NCI-H1436 (cell line): ENCODE data around the gene GNPTG.

Experiments
- DNase-seq: peaks from one replicate; lab custom pipeline; 2025; lab: John Stamatoyannopoulos, UW

GNPTG gene

GRCh38 chr16:1371054-1371978, 19.6 kb downstream of the GNPTG start:
- no peak for DNase-seq

- no peak for DNase-seq
These were observed 20.7 kb downstream of the GNPTG start for GRCh38 chr16:1372292-1372950.

- DNase-seq = no peak
These were observed 22.9 kb downstream of the GNPTG start for GRCh38 chr16:1374418-1375297.

GRCh38 chr16:1375298-1375640, 23.5 kb downstream of the GNPTG start:
- DNase-seq = no peak

- DNase-seq = no peak
These were observed 24.1 kb downstream of the GNPTG start for GRCh38 chr16:1375741-1376410.

GRCh38 chr16:1377406-1378010, 25.8 kb downstream of the GNPTG start:
- no peak for DNase-seq

- no peak for DNase-seq
These were observed 26.5 kb downstream of the GNPTG start for GRCh38 chr16:1378087-1378803.

GRCh38 chr16:1378804-1379303, 27.1 kb downstream of the GNPTG start:
- DNase-seq = peak; percentile 37

GRCh38 chr16:1379304-1380076, 27.8 kb downstream of the GNPTG start:
- DNase-seq = peak; percentile 43

- DNase-seq = no peak
These were observed 28.5 kb downstream of the GNPTG start for GRCh38 chr16:1380195-1380594.

GRCh38 chr16:1381612-1382406, 30.1 kb downstream of the GNPTG start:
- no peak for DNase-seq

- DNase-seq = no peak
These were observed 31.8 kb downstream of the GNPTG start for GRCh38 chr16:1383556-1383955.

GRCh38 chr16:1385232-1385631, 33.5 kb downstream of the GNPTG start:
- no peak for DNase-seq

GRCh38 chr16:1387331-1387730, 35.6 kb downstream of the GNPTG start:
- no peak for DNase-seq

- DNase-seq = no peak
These were observed 38.0 kb downstream of the GNPTG start for GRCh38 chr16:1389762-1390161.

- DNase-seq = no peak
These were observed 38.6 kb downstream of the GNPTG start for GRCh38 chr16:1390239-1390779.

- DNase-seq = no peak
These were observed 41.1 kb downstream of the GNPTG start for GRCh38 chr16:1392826-1393225.

- no peak for DNase-seq
These were observed 42.0 kb downstream of the GNPTG start for GRCh38 chr16:1393613-1394176.
